ENCODE measurements around the gene SNAP23.

Gene SNAP23

GRCh38 chr15:42504631-42505030 lies 9.2 kb downstream of the SNAP23 start:
- H3K27ac ChIP-seq, result no peak overlapping the region
- ChIA-PET CTCF (interaction anchor here (0.6 to 0.7 kb wide), 5 partner anchors 20 to 1251 kb away, joined by 3 to 4 read pairs (median 4); no protein-coding TSS in a partner anchor), POLR2A (ENCODE audit: low non-redundant PET) (no interaction called here)
- TF ChIP-seq CTCF (conservative IDR thresholded peaks at IDR 0.05; ENCODE audit: low read depth), result no peak
- DNase-seq (ENCODE audit: low spot score), result no peak

- TF ChIP-seq CTCF (conservative IDR thresholded peaks at IDR 0.05; ENCODE audit: low read depth), result no peak
- DNase-seq (ENCODE audit: low spot score), result no peak
- H3K27ac ChIP-seq, result no peak overlapping the region
- POLR2A ChIA-PET (ENCODE audit: low non-redundant PET), result no interaction called here
- CTCF ChIA-PET, result no interaction called here
Observed at GRCh38 chr15:42507514-42507913, 12.1 kb downstream of the SNAP23 start.

GRCh38 chr15:42508263-42508690 lies 12.8 kb downstream of the SNAP23 start:
- H3K27ac ChIP-seq, result no peak overlapping the region
- TF ChIP-seq CTCF (conservative IDR thresholded peaks at IDR 0.05; ENCODE audit: low read depth), result no peak
- POLR2A ChIA-PET (ENCODE audit: low non-redundant PET), result no interaction called here
- CTCF ChIA-PET, result no interaction called here
- DNase-seq (ENCODE audit: low spot score), result no peak

- 0 out of 2 replicates have a peak overlapping the region, but pooled peaks have one; percentile 3 for H3K27ac ChIP-seq
- CTCF ChIA-PET, result interaction anchor here (0.6 to 1.0 kb wide), 3 partner anchors 52 to 737 kb away, joined by 3 to 4 read pairs (median 3); no protein-coding TSS in a partner anchor
- no peak for TF ChIP-seq CTCF (conservative IDR thresholded peaks at IDR 0.05; ENCODE audit: low read depth)
- POLR2A ChIA-PET (ENCODE audit: low non-redundant PET), result no interaction called here
- peak; percentile 4 for DNase-seq (ENCODE audit: low spot score)
Observed at GRCh38 chr15:42510258-42511006, 15.0 kb downstream of the SNAP23 start.

- POLR2A ChIA-PET (ENCODE audit: low non-redundant PET), result no interaction called here
- TF ChIP-seq CTCF (conservative IDR thresholded peaks at IDR 0.05; ENCODE audit: low read depth), result no peak
- CTCF ChIA-PET, result interaction anchor here (0.6 to 1.0 kb wide), 2 partner anchors 51 to 709 kb away, joined by 3 to 4 read pairs; no protein-coding TSS in a partner anchor
- peak; percentile 62 for DNase-seq (ENCODE audit: low spot score)
- no peak overlapping the region for H3K27ac ChIP-seq
Observed at GRCh38 chr15:42511007-42511391, 15.6 kb downstream of the SNAP23 start.

- DNase-seq (ENCODE audit: low spot score), result no peak
- H3K27ac ChIP-seq, result no peak overlapping the region
- ChIA-PET CTCF (no interaction called here), POLR2A (ENCODE audit: low non-redundant PET) (interaction anchor here (0.6 kb wide), 1 partner anchor 358 kb away, joined by 4 read pairs; no protein-coding TSS in a partner anchor)
- TF ChIP-seq CTCF (conservative IDR thresholded peaks at IDR 0.05; ENCODE audit: low read depth), result no peak
Observed at GRCh38 chr15:42523331-42523730, 27.9 kb downstream of the SNAP23 start.
